Fibroblast of villous mesenchyme (primary cell): ENCODE data around the gene POLR2H. TPM values are rescaled to one million over a fixed set of nuclear protein-coding genes. Genes with fewer than 3 reads are reported as not detected.

ENCODE experiments used
- DNase-seq: peaks from one replicate; pipeline ENCODE4 v3.0.0-alpha.2; 2010; ENCODE audit warnings: low read depth
- H3K4me3 ChIP-seq: 2 replicates; pipeline ENCODE4 v1.5.1; 2011; ENCODE audit warnings: low read depth, mild to moderate bottlenecking, low read length
- total RNA-seq: library from RNA; depleted of rRNA; stranded (reverse); fragments of >200 nt; gene quantifications from 2 replicates; pipeline ENCODE4 v1.2.3, GENCODE V29; 2012
- TF ChIP-seq, protein P1 (sequence below): IDR thresholded peaks from 2 replicates; pipeline ENCODE4 v1.5.1; 2012; ENCODE audit warnings: low read depth, mild to moderate bottlenecking, low read length; ENCODE audit not compliant: insufficient read depth

POLR2H gene
- total RNA-seq, 1 donor: 61.3 TPM

- DNase-seq: no peak
- peak overlapping the region; percentile 95 for H3K4me3 ChIP-seq
- TF ChIP-seq, protein P1, sequence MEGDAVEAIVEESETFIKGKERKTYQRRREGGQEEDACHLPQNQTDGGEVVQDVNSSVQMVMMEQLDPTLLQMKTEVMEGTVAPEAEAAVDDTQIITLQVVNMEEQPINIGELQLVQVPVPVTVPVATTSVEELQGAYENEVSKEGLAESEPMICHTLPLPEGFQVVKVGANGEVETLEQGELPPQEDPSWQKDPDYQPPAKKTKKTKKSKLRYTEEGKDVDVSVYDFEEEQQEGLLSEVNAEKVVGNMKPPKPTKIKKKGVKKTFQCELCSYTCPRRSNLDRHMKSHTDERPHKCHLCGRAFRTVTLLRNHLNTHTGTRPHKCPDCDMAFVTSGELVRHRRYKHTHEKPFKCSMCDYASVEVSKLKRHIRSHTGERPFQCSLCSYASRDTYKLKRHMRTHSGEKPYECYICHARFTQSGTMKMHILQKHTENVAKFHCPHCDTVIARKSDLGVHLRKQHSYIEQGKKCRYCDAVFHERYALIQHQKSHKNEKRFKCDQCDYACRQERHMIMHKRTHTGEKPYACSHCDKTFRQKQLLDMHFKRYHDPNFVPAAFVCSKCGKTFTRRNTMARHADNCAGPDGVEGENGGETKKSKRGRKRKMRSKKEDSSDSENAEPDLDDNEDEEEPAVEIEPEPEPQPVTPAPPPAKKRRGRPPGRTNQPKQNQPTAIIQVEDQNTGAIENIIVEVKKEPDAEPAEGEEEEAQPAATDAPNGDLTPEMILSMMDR: no peak
Observed at GRCh38 chr3:184317201-184317600, 44.3 kb upstream of the POLR2H start.

DNA sequence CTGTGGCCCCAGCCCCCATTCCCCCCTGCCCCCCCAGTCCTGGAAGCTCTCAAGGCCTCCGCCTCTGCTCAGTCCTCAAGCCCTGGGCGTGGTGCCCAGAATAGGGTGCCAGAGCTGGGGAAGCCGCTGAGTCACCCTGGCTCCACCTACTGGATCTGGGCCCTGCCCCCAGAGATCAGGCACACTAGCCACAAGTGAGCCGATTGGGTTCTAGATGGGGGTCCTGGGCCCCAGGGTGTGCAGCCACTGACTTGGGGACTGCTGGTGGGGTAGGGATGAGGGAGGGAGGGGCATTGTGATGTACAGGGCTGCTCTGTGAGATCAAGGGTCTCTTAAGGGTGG lies 41.4 kb upstream of the POLR2H start:
- H3K4me3 ChIP-seq: peak overlapping the region; percentile 42
- TF ChIP-seq, protein P1: no peak

DNA sequence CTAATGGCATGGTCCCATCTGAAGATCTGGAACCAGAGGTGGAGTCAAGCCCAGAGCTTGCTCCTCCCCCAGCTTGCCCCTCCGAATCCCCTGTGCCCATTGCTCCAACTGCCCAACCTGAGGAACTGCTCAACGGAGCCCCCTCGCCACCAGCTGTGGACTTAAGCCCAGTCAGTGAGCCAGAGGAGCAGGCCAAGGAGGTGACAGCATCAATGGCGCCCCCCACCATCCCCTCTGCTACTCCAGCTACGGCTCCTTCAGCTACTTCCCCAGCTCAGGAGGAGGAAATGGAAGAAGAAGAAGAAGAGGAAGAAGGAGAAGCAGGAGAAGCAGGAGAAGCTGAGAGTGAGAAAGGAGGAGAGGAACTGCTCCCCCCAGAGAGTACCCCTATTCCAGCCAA lies 39.8 kb upstream of the POLR2H start:
- DNase-seq: no peak
- TF ChIP-seq, protein P1: no peak

More for the DNA sequence above, 41.4 kb upstream of the POLR2H start:
- DNase-seq: peak; percentile 97

DNA sequence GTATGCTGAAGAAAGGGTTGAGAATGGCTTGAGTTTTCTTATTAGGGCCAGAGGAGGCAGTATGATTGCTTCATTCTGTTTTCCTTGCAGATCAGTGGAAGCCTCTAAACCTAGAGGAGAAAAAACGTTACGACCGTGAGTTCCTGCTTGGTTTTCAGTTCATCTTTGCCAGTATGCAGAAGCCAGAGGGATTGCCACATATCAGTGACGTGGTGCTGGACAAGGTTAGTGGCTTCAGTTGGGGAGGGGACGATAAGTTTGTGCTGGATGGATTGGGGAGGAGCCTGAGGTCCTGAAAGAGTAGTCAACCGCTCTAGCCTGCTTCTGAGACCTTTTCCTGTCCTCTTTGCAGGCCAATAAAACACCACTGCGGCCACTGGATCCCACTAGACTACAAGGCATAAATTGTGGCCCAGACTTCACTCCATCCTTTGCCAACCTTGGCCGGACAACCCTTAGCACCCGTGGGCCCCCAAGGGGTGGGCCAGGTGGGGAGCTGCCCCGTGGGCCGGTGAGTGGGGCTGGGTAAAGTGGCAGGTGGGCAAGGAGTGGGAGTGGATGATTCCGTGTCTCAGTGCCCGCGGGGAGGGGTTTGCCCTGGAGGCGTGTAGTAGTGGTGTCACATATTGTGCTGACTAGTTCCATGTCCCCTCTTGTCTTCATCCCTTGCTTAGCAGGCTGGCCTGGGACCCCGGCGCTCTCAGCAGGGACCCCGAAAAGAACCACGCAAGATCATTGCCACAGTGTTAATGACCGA lies 38.6 kb upstream of the POLR2H start:
- no peak for DNase-seq
- H3K4me3 ChIP-seq: no peak overlapping the region
- TF ChIP-seq, protein P1: no peak

More for the DNA sequence above, 39.8 kb upstream of the POLR2H start:
- H3K4me3 ChIP-seq: no peak overlapping the region

GRCh38 chr3:184323696-184324095 lies 37.8 kb upstream of the POLR2H start:
- TF ChIP-seq, protein P1: no peak
- no peak overlapping the region for H3K4me3 ChIP-seq
- no peak for DNase-seq

DNA sequence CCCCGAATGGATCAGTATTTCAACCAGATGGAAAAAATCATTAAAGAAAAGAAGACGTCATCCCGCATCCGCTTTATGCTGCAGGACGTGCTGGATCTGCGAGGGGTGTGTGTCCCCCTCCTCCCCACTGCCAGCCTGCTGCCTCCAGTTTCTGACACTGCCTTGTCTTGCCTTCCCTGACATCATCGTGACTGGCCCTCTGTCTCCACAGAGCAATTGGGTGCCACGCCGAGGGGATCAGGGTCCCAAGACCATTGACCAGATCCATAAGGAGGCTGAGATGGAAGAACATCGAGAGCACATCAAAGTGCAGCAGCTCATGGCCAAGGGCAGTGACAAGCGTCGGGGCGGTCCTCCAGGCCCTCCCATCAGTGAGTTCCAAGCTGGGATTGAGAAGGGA lies 36.2 kb upstream of the POLR2H start:
- TF ChIP-seq, protein P1: no peak
- no peak overlapping the region for H3K4me3 ChIP-seq
- DNase-seq: no peak
